AG04450 (cell line): ENCODE data around the gene RPL15. TPM values are rescaled to one million over a fixed set of nuclear protein-coding genes. Genes with fewer than 3 reads are reported as not detected.
A peak's percentile ranks its signal among the peaks of the same experiment; 100 is the strongest.
"Not testable (repeated sequence)": the region's sequence is repeated elsewhere in the genome, so short reads cannot be mapped to it uniquely, and the experiment has no call there.

ENCODE experiments used
- CTCF ChIA-PET: fragments of 300-600, 350-600 bp; formaldehyde crosslinking; extraction: SDS; loops from one replicate; lab custom pipeline; 2022; ENCODE audit warnings: antibody characterized with exemption, inconsistent platforms; lab: Charles Lee
- POLR2A ChIA-PET: fragments of 350-600 bp; formaldehyde crosslinking; extraction: SDS; loops from one replicate; lab custom pipeline; 2021; ENCODE audit warnings: antibody characterized with exemption, inconsistent platforms; lab: Yijun Ruan, JAX
- DNase-seq: peaks from one replicate; pipeline ENCODE4 v3.0.0-alpha.2; 2011; ENCODE audit warnings: low read depth, low spot score
- H3K27ac ChIP-seq: one replicate; pipeline ENCODE4 v1.5.1; 2012; ENCODE audit warnings: low read depth, low read length, control low read depth
- H3K27me3 ChIP-seq: one replicate; pipeline ENCODE4 v1.6.0; 2012; ENCODE audit warnings: low read length; ENCODE audit not compliant: control insufficient read depth, insufficient read depth
- H3K4me3 ChIP-seq: 2 replicates; pipeline ENCODE4 v1.5.1; 2011; ENCODE audit warnings: mild to moderate bottlenecking, low read depth, low read length, control low read depth
- H3K9me3 ChIP-seq: 2 replicates; pipeline ENCODE4 v1.5.1; 2012; ENCODE audit warnings: low read length; ENCODE audit not compliant: control insufficient read depth, insufficient read depth
- CTCF ChIP-seq: IDR thresholded peaks from 2 replicates; pipeline ENCODE4 v1.5.1; 2011; ENCODE audit warnings: low read depth, low read length, control low read depth, inconsistent platforms
- polyA minus RNA-seq: library from RNA; depleted of rRNA, polyadenylated mRNA; stranded (reverse); fragments of >200 nt; gene quantifications from 2 replicates; pipeline ENCODE4 v1.2.3, GENCODE V29; 2011; rRNA and poly(A)+ RNA removed
- polyA plus RNA-seq: library from polyadenylated mRNA; depleted of rRNA; stranded (reverse); fragments of >200 nt; gene quantifications from 2 replicates; pipeline ENCODE4 v1.2.3, GENCODE V29; 2011; rRNA removed

RPL15 gene
- polyA plus RNA-seq (3,614 and 3,910 TPM in 2 replicates), polyA minus RNA-seq (1,474 and 1,844 TPM in 2 replicates)

- DNase-seq, result peak; percentile 91
- peak; percentile 60 for TF ChIP-seq CTCF
- ChIA-PET CTCF (interaction anchor here (2.0 kb wide), 1 partner anchor 28 kb away, joined by 9 read pairs; no protein-coding TSS in a partner anchor), POLR2A (interaction anchor here (0.6 to 2.7 kb wide), 49 partner anchors 8 to 572 kb away, joined by 3 to 33 read pairs (median 5); no protein-coding TSS in a partner anchor)
- Histone ChIP-seq H3K27me3 (no peaks in the 10 kb centered on the region), H3K4me3 (peak within 1 kb of the TSS; percentile 98), H3K9me3 (peaks cover 5% of the 10 kb centered on the region; the same call in 1 of the 2 replicates), H3K27ac (peak within 1 kb of the TSS; percentile 75)
These were observed at the start of gene RPL15, which contains the start of gene NKIRAS1 for GRCh38 chr3:23916886-23917678. TSS of gene RPL15 (plus strand) at chr3:23917132. CDS start at chr3:23917860, 728 bp downstream. TSS of gene NKIRAS1 (minus strand) at chr3:23916990. CDS start at chr3:23910904, 6,086 bp downstream.

DNA sequence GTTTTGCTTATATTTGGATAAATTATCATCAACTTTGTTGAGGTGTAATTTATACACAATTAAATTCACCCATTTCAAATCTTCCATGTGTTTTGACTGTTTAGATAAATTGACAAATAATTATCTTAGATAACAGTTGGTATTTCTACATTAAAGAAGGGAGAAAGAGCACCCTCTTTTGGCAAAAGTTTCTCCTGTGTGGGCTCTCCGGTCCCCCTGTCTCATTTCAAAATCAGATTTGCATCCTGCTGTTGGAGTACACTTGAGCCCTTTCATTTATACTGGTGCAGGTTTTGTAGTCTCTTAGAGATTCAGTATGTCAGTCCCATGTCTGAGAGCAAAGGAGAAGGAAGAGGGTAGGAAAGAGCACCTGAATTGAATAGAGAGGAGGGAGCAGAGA is 49.5 kb upstream of the RPL15 start:
- no peak overlapping the region for H3K27ac ChIP-seq
- H3K27me3 ChIP-seq, result no peaks in the 10 kb centered on the region
- CTCF ChIA-PET, result no interaction called here
- H3K9me3 ChIP-seq, result no peaks in the 10 kb centered on the region
- no peak for TF ChIP-seq CTCF
- H3K4me3 ChIP-seq, result no peak overlapping the region
- no peak for DNase-seq
- POLR2A ChIA-PET, result no interaction called here

GRCh38 chr3:23867838-23868237 is 49.1 kb upstream of the RPL15 start:
- no peak for TF ChIP-seq CTCF
- ChIA-PET POLR2A (no interaction called here), CTCF (no interaction called here)
- Histone ChIP-seq H3K9me3 (no peaks in the 10 kb centered on the region), H3K27ac (no peak overlapping the region), H3K4me3 (no peak overlapping the region), H3K27me3 (no peaks in the 10 kb centered on the region)
- no peak for DNase-seq

GRCh38 chr3:23869977-23870662 is 46.8 kb upstream of the RPL15 start:
- Histone ChIP-seq H3K4me3 (no peak overlapping the region), H3K27me3 (no peaks in the 10 kb centered on the region), H3K27ac (no peak overlapping the region), H3K9me3 (no peaks in the 10 kb centered on the region)
- no peak for DNase-seq
- TF ChIP-seq CTCF, result no peak
- ChIA-PET POLR2A (interaction anchor here (0.6 kb wide), 1 partner anchor 207 kb away, joined by 4 read pairs; no protein-coding TSS in a partner anchor), CTCF (interaction anchor here (0.6 to 1.0 kb wide), 3 partner anchors 18 to 722 kb away, joined by 3 to 7 read pairs (median 3); no protein-coding TSS in a partner anchor)

DNA sequence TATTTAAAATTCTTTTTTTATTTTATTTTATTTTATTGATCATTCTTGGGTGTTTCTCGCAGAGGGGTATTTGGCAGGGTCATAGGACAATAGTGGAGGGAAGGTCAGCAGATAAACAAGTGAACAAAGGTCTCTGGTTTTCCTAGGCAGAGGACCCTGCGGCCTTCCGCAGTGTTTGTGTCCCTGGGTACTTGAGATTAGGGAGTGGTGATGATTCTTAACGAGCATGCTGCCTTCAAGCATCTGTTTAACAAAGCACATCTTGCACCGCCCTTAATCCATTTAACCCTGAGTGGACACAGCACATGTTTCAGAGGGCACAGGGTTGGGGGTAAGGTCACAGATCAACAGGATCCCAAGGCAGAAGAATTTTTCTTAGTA is 46.3 kb upstream of the RPL15 start:
- H3K27ac ChIP-seq, H3K27me3 ChIP-seq, H3K9me3 ChIP-seq, H3K4me3 ChIP-seq, POLR2A ChIA-PET, DNase-seq: not testable (repeated sequence)
- CTCF ChIA-PET, result interaction anchor here (0.6 to 1.0 kb wide), 2 partner anchors 18 to 109 kb away, joined by 3 read pairs; no protein-coding TSS in a partner anchor

GRCh38 chr3:23871361-23871760 is 45.6 kb upstream of the RPL15 start:
- H3K27me3 ChIP-seq, CTCF ChIA-PET, H3K9me3 ChIP-seq, DNase-seq, H3K27ac ChIP-seq, H3K4me3 ChIP-seq, POLR2A ChIA-PET: not testable (repeated sequence)
